Ramos (cell line): ENCODE measurements around the gene NANP.

Experiments used
- in situ Hi-C: fragments of 300-500 bp; cut with MboI; formaldehyde crosslinking; loops from one replicate; pipeline ENCODE4 v1.14.3; 2022; ENCODE audit warnings: low sequenced_read_pairs; ENCODE audit not compliant: unreplicated experiment

The NANP gene

GRCh38 chr20:25573288-25574251 lies 50.2 kb downstream of the NANP start:
- in situ Hi-C loops: no loop called here

- in situ Hi-C loops: no loop called here
These were observed 52.0 kb downstream of the NANP start for GRCh38 chr20:25571817-25572216.

GRCh38 chr20:25571240-25571639 lies 52.6 kb downstream of the NANP start:
- in situ Hi-C loops: no loop called here

DNA sequence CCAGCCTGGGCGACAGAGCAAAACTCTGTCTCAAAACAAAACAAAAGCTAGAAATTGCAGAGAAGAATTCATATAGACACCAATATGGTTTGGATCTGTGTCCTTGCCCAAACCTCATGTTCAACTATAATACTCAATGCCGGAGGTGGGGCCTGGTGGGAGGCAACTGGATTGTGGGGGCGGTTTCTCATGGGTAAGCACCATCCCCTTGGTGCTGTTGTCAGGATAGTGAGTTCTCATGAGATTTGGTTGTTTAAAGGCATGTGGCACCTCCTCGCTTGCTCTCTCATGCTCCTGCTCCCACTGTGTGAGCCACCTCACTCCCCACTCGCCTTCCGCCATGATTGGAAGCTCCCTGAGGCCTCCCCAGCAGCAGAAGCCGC lies 53.7 kb downstream of the NANP start:
- in situ Hi-C loops: no loop called here

GRCh38 chr20:25567286-25567685 lies 56.5 kb downstream of the NANP start:
- in situ Hi-C loops: no loop called here

GRCh38 chr20:25566821-25567220 lies 57.0 kb downstream of the NANP start:
- in situ Hi-C loops: no loop called here

DNA sequence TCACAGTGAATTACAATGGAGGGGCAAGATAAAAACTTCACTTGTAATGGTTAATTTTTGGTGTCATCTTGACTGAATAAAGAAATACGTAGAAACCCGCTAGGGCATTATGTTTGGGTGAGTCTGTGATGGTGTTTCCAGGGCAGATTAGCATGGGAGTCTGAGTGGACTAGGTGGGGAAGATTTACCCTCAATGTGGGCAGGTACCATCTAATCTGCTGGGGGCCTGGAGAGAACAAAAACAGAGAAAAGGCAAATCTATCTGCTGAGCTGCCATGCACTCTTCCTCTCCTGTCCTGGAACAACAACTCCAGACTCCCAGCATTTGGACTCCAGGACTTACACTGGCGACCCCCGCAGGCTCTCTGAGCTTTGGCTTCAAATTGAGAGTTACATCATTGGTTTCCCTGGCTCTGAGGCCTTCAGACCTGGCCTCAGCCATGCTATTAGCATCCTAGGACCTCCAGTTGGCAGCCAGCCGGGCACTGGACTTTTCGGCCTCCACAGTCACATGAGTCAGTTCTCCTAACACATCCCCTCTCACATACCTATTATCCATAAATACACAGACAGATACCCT lies 58.1 kb downstream of the NANP start:
- in situ Hi-C loops: no loop called here

GRCh38 chr20:25563876-25564275 lies 59.9 kb downstream of the NANP start:
- in situ Hi-C loops: no loop called here

GRCh38 chr20:25563362-25563761 lies 60.5 kb downstream of the NANP start:
- in situ Hi-C loops: no loop called here
